Activated naive CD8-positive, alpha-beta T cell treated with anti-CD3 and anti-CD28 coated beads, Interleukin-2, amount 50 U/mL, for 24 hours (primary cell): Measurements from ENCODE around the gene UBE2E2.
"Not testable (repeated sequence)": the region's sequence is repeated elsewhere in the genome, so short reads cannot be mapped to it uniquely, and the experiment has no call there.

ENCODE experiments used
- ATAC-seq: fragments of 150-1000 bp; cut with Tn5 transposase; one replicate; pipeline ENCODE4 v1.10.0; 2021
- DNase-seq: peaks from one replicate; pipeline ENCODE4 v3.0.0; 2021
- H3K27ac Mint-ChIP-seq: one replicate; pipeline ENCODE4 v1.8.0; 2021; ENCODE audit warnings: mild to moderate bottlenecking, mixed read lengths
- H3K27me3 Mint-ChIP-seq: one replicate; pipeline ENCODE4 v1.8.0; 2021; ENCODE audit warnings: mixed read lengths
- H3K36me3 Mint-ChIP-seq: one replicate; pipeline ENCODE4 v1.8.0; 2021; ENCODE audit warnings: low read depth, mixed read lengths
- H3K4me1 Mint-ChIP-seq: one replicate; pipeline ENCODE4 v1.8.0; 2021; ENCODE audit warnings: mixed read lengths
- H3K4me3 Mint-ChIP-seq: one replicate; pipeline ENCODE4 v1.8.0; 2021; ENCODE audit warnings: mild to moderate bottlenecking, moderate library complexity, mixed read lengths
- H3K9me3 Mint-ChIP-seq: one replicate; pipeline ENCODE4 v1.8.0; 2021; ENCODE audit warnings: mixed read lengths

The UBE2E2 gene

DNA sequence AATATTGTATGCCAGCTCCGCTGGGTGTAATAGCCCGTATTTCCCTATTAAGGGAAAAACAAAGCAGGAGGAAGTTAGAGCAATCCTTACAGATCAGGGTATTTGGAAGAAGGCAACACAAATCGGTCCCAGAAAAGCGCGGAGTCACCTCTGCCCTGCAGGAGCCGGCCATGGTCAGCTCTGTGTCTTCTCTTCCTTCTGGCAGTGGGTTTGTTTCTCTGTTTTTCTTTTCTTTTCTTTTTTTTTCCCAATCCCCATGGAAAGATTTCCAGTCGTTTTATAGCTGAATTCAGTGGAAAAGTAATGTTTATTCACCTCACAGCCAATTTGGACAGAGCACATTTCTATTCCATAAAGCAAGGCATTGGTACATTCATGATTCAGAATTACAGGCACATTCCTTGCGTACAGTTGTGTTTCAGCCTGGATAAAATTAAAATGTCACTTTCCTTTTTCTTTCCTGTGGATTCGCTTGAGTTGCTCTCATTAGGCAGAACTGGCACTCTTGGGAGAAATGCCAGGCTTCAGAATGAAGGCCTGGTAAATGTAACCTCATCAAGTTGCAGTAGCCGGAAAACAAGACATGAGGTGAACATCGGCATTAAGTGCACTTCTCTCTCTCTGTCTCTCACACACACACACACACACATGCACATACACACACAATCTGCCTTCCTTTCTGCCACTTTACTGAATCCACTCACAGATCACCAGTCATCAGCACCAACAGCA lies 398.1 kb downstream of the UBE2E2 start:
- Mint-ChIP-seq H3K4me1 (no peaks in the 10 kb centered on the region), H3K9me3 (peaks cover 3% of the 10 kb centered on the region), H3K27ac (no peak overlapping the region), H3K36me3 (peaks cover 4% of the 10 kb centered on the region), H3K27me3 (no peaks in the 10 kb centered on the region), H3K4me3 (no peak overlapping the region)
- ATAC-seq (no peak), DNase-seq (no peak)

DNA sequence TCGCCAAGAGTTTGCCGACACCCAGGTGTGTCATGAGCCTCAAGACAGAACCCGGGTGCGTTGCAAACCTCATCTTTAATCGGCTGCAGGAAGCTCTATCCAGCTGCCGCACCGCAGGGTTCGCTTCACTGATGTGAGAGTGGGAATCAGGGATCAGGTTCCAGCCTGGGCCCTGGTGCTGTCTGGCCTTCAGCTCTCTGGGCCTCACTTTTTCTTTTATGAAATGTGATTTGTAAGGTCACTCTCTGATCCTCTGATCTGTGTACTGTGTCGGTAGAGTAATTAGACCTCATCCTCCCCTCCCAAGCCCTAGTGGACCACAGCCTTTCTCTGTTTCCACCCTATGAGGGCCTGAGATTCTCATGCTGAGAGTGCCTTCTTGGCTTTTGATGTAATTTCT lies 399.8 kb downstream of the UBE2E2 start:
- no peak for ATAC-seq
- H3K27ac Mint-ChIP-seq, result no peak overlapping the region
- H3K4me1 Mint-ChIP-seq, result no peaks in the 10 kb centered on the region
- H3K27me3 Mint-ChIP-seq, result no peaks in the 10 kb centered on the region
- H3K9me3 Mint-ChIP-seq, result no peaks in the 10 kb centered on the region
- no peaks in the 10 kb centered on the region for H3K36me3 Mint-ChIP-seq
- H3K4me3 Mint-ChIP-seq, result no peak overlapping the region
- no peak for DNase-seq

DNA sequence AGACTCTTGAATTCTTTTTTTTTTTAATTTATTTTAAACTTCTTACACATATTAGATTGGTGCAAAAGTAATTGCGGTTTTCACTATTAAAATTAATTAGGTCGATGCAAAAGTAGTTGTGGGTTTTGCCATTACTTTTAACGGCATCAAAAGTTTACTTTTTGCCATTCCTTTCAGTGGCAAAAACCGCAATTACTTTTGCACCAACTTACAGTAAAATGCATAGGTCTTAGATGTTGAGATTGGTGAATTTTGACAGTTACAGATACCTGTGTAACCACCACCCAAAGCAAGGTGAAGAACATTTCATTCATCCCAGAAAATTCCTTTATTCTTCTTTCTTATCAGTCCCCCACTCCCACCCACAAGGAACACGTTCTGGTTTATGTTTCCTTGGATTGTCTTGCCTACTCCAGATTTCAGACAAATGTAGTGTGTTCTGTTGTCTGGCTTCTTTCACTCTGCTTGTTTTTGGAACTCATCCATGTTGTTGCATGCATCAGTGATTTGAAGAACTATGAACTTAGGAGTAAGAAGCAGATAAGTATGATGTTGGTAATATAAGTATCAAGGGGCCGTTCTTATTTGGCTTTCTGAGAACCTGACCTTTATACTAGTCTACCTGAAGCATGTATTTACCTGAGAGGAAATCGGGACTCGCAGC lies 404.2 kb downstream of the UBE2E2 start:
- H3K4me1 Mint-ChIP-seq, result peaks cover 3% of the 10 kb centered on the region
- ATAC-seq, result no peak
- H3K27me3 Mint-ChIP-seq, result no peaks in the 10 kb centered on the region
- no peak overlapping the region for H3K27ac Mint-ChIP-seq
- no peaks in the 10 kb centered on the region for H3K9me3 Mint-ChIP-seq
- H3K36me3 Mint-ChIP-seq, result no peaks in the 10 kb centered on the region
- DNase-seq, result no peak
- no peak overlapping the region for H3K4me3 Mint-ChIP-seq

DNA sequence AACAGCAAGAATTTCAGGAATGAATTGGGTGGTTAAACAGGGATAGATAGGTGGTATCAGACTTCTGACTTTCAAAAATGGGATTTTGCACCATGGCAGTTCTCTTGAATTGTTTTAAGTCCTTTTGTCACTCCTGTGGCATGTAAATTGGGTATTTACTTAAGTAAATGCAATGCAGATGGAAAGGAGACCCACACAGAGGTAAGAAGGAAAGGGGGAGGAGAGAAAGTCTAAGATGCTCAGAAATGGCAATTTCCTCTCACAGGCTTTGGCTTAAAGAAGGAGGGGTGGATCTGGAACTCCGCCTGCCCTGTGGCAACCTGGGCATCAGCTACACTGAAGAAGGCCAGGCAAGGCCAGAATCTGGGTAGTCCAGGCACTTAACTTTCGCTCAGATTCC lies 405.5 kb downstream of the UBE2E2 start:
- Mint-ChIP-seq H3K36me3 (no peaks in the 10 kb centered on the region), H3K4me3 (no peak overlapping the region), H3K9me3 (no peaks in the 10 kb centered on the region), H3K27me3 (no peaks in the 10 kb centered on the region), H3K27ac (no peak overlapping the region), H3K4me1 (peaks cover 6% of the 10 kb centered on the region)
- DNase-seq (no peak), ATAC-seq (no peak)

DNA sequence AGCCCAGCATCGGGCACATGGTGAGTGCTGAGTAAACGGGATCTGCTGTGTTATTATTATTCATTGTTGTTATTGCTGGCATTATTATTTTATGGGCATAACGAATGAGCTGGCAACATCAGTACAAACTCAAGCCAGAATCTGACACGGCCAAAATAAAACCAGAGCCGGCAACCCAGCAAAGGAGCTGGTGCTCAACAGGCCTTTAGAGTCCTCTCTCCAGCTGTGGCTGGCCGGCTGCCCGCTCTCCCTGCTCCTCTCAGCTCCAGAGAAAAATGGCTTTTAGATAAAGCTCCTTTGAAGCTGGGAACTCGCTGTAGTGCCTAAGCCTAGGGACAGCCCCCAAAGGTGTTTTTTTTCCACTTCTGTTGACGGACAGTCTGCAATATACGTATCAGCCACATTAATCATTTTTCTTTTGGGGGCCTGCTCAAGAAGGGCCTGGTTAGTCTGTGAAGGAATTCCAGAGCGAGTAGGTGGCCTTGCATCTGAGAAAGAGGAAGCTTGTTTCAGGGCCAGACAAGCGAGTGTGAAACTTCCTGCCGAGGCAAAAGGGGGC lies 408.7 kb downstream of the UBE2E2 start:
- no peak overlapping the region for H3K27ac Mint-ChIP-seq
- H3K4me3 Mint-ChIP-seq, result no peak overlapping the region

DNA sequence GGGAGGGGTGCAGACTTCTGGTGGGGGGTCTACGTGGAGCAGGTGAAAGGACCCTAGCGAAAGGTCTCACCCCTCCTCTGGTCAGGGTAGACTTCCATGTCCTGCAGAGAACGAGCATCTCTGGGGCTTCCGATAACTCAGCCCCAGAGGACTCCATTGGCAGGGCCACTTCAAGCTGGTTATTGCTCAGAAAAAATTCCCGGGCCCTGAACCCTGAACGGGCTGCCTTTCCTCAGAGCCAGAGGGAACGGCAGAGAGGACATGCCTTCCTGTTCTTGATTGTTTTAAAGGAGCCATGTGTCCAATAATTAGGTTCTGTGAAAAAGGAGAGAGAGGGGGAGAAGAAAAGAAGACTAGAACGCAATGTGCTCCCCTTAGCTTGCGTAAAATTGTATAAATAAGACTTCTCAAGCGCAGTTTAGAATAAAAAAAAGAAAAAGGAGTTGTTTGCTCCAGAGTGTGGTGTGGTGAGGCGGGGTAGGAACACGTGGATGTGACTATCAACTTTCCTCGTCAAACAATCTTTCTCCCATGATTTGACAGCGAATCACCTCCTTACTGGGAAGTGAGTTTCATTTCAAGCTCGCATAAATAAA lies 409.3 kb downstream of the UBE2E2 start:
- no peak for ATAC-seq
- Mint-ChIP-seq H3K36me3 (no peaks in the 10 kb centered on the region), H3K4me3 (no peak overlapping the region)

More for the DNA sequence above, 408.7 kb downstream of the UBE2E2 start:
- H3K36me3 Mint-ChIP-seq, result no peaks in the 10 kb centered on the region
- H3K4me1 Mint-ChIP-seq, result peaks cover 12% of the 10 kb centered on the region
- no peaks in the 10 kb centered on the region for H3K9me3 Mint-ChIP-seq
- H3K27me3 Mint-ChIP-seq, result no peaks in the 10 kb centered on the region
- ATAC-seq (peak; percentile 59), DNase-seq (no peak)

DNA sequence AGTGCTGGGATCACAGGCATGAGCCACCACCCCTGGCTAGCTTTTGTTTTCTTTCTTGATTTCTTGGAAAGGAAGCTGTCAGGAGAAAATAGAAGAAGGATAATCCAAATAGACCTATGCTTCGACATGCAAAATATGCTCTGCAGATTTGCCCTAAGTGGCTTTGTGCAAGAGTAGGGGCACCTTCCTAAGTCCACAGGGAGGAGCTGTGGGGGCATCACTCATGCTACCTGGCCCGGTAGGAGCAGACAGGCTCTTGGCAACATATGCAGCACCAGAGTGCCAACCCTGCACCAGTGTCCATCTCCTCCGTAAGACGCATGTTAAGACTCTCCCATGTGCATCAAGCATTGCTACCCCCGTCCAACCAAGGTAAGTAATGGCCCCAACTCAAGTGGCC lies 411.9 kb downstream of the UBE2E2 start:
- no peak overlapping the region for H3K27ac Mint-ChIP-seq
- peaks cover 3% of the 10 kb centered on the region for H3K9me3 Mint-ChIP-seq
- H3K4me3 Mint-ChIP-seq, result no peak overlapping the region
- no peaks in the 10 kb centered on the region for H3K27me3 Mint-ChIP-seq
- H3K4me1 Mint-ChIP-seq, result peaks cover 19% of the 10 kb centered on the region
- DNase-seq (no peak), ATAC-seq (no peak)
- H3K36me3 Mint-ChIP-seq, result peaks cover 5% of the 10 kb centered on the region

More for the DNA sequence above, 409.3 kb downstream of the UBE2E2 start:
- Mint-ChIP-seq H3K9me3 (no peaks in the 10 kb centered on the region), H3K27me3 (no peaks in the 10 kb centered on the region), H3K27ac (no peak overlapping the region), H3K4me1 (peaks cover 18% of the 10 kb centered on the region)
- no peak for DNase-seq

DNA sequence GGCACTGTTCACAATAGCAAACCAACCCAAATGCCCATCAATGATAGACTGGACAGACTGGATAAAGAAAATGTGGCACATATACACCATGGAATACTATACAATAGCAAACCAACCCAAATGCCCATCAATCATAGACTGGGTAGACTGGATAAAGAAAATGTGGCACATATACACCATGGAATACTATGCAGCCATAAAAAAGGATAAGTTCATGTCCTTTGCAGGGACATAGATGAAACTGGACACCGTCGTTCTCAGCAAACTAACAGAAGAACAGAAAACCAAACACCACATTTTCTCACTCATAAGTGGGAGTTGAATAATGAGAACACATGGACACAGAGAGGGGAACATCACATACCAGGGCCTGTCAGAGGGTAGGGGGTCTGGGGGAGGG lies 415.3 kb downstream of the UBE2E2 start:
- not testable (repeated sequence) for H3K27me3 Mint-ChIP-seq, H3K27ac Mint-ChIP-seq, H3K36me3 Mint-ChIP-seq, DNase-seq, H3K4me3 Mint-ChIP-seq, ATAC-seq, H3K9me3 Mint-ChIP-seq
- H3K4me1 Mint-ChIP-seq, result peaks cover 12% of the 10 kb centered on the region

DNA sequence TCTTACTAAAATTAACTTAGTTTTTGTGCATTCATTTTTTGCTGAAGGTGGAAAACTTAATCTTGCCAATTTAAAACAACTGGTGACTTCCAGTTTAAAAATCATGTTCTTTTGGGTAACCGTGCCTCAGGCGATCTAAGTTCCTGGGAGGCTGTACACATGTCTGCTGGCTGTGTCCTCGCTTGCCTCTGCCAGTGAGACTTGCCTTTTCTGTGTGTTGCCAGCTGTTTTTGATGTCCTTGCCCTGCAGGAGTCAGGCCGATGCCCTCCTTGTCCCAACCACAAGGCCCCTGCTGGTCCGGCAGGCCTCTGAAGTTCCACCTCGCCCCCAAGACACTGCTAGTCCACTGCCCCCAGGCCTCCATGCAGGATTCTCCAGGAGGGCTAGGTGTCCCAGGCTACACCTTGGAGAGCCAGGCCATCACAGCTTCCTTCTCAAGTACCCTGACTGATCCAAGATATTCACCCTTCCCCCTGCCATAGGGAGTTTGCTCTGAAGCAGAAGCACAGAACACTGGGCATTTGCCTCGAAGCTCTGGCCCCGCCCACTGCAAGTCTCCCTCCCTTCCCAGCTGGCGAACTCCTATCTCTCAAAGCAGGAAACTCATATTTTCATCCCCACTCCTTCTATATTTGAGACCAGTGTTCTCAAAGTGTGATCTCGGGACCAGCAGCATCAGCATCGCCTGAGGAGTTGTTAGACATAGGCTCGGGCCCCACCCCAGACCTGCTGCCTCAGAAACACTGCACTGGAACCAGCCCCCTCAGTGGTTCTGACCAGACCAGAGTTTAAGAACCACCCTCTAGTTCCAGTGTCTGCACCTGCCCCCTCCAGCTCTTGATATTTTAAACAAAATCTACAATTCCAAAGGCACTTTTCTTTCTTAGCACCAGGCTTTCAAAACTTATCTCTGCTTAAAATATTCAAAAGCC lies 416.8 kb downstream of the UBE2E2 start:
- no peak for DNase-seq
- peaks cover 15% of the 10 kb centered on the region for H3K4me1 Mint-ChIP-seq
- no peak overlapping the region for H3K4me3 Mint-ChIP-seq
- no peaks in the 10 kb centered on the region for H3K27me3 Mint-ChIP-seq
- ATAC-seq, result no peak
- peaks cover 10% of the 10 kb centered on the region for H3K9me3 Mint-ChIP-seq
- H3K36me3 Mint-ChIP-seq, result peaks cover 5% of the 10 kb centered on the region
- H3K27ac Mint-ChIP-seq, result no peak overlapping the region

DNA sequence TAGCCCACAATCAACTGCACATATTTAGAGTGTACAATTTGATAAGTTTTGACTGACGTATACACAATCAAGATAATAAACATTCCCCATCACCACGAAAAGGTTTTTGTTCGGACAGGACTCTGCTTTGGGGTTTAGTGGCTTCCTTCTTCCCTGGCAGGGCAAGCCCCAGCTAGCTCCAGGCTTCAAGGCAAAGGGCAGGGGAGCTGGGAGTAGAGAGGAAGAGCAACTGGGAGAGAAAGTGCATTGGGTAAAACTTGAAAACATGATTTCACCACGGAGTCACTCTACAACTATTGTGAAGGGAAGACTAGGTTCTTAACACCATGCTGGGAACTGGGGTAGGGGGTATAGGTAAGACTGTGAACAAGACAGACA lies 417.5 kb downstream of the UBE2E2 start:
- Mint-ChIP-seq H3K36me3 (peaks cover 5% of the 10 kb centered on the region), H3K9me3 (peaks cover 13% of the 10 kb centered on the region), H3K27ac (no peak overlapping the region), H3K4me1 (peaks cover 15% of the 10 kb centered on the region), H3K4me3 (no peak overlapping the region), H3K27me3 (no peaks in the 10 kb centered on the region)
- DNase-seq, result no peak
- no peak for ATAC-seq

DNA sequence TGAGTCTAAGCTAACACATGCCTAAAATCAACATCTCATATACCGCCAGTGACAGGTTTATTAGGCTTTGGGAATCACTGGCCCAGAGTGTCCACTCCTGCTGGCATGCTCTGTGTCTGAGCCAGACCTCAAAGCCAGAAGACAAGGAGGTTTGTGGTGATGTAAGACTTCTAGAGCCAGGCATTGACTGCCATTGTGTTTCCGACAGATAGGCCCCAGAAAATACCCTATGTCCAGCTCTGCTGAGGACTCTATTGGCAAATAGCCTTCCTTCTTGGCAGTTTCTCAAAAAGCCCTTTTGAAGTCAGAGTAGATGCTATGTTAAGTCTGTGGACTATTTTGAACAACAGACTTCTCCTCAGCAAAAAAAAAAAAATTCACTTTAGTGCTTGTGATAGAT lies 420.7 kb downstream of the UBE2E2 start:
- Mint-ChIP-seq H3K27me3 (no peaks in the 10 kb centered on the region), H3K4me3 (no peak overlapping the region), H3K4me1 (peaks cover 2% of the 10 kb centered on the region), H3K27ac (no peak overlapping the region), H3K9me3 (peaks cover 10% of the 10 kb centered on the region), H3K36me3 (no peaks in the 10 kb centered on the region)
- no peak for ATAC-seq
- DNase-seq, result no peak

DNA sequence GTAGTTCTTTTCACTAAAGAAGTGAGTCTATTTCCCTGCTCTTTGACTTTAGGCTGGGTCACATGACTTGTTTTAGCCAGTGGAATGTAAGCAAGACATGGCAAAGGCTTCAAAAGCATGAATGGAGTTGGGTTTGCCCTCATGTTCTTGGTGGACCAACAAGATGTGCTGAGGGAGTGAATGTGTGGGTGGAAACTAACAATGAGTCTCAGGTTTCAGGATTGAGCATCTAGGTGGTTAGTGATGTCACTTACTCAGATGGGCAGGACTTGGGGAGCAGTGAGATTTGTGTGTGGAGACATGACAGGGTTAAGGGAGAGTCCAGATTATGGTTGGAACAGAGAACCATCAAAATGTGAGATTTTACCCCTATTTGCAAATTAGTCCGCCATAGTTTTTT lies 421.2 kb downstream of the UBE2E2 start:
- ATAC-seq, result peak; percentile 73
- Mint-ChIP-seq H3K9me3 (peaks cover 10% of the 10 kb centered on the region), H3K27me3 (no peaks in the 10 kb centered on the region), H3K4me1 (peaks cover 2% of the 10 kb centered on the region), H3K4me3 (no peak overlapping the region), H3K36me3 (no peaks in the 10 kb centered on the region), H3K27ac (no peak overlapping the region)
- no peak for DNase-seq

DNA sequence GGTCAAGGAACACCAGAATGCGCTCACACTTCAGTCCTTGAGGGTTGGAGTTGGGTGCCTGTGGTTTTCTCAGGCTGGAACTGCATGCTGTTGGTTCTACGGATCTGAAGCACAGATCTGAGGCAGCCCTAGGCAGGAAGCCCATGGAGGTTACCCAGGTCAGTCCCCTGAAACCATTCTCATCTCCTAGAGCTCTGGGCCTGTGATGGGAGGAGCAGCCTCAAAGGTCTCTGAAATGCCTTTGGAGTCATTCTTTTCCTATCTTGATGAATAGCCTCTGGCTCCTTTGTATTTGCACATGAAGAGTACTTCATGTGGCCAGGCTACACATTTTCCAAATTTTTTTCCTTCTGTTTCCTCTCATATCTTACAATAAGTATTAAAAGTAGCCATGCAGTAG lies 423.3 kb downstream of the UBE2E2 start:
- Mint-ChIP-seq H3K36me3 (no peaks in the 10 kb centered on the region), H3K9me3 (peaks cover 10% of the 10 kb centered on the region), H3K4me1 (peaks cover 2% of the 10 kb centered on the region), H3K27ac (no peak overlapping the region), H3K27me3 (no peaks in the 10 kb centered on the region), H3K4me3 (no peak overlapping the region)
- DNase-seq, result no peak
- ATAC-seq, result no peak

DNA sequence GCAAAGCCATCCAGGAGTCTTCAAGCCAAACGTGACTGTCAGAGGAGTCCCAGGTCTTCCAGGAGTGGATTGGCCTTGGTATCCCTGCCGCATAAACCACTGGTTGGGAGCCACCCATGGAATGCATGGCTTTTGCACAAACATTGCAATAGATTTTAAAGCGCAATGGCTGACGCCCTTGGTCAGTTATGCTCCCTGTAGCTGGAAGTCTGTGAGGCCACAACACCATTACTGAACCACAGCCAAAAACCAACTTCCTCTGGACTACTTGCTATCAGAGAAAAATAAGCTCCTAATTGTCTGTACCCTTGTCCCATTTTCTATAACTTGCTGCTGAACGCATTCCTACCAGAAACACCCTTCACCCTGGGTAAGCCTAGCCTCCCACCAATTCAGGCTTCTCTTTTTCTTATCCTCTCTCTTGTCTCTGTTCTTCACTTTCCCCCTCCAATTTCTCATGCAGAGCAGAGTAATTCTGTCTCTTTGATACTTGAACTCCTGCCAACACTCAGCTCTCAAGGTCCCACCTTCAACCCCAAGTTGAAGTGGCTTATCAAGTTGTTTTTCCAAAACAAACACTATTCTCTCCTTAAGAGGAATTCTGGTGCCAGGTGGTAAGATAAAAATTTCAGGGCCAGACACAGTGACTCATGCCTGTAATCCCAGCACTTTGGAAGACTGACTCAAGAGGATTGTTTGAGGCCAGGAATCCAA lies 426.2 kb downstream of the UBE2E2 start:
- DNase-seq (no peak), ATAC-seq (no peak)
- H3K27ac Mint-ChIP-seq, result no peak overlapping the region
- peaks cover 5% of the 10 kb centered on the region for H3K9me3 Mint-ChIP-seq
- no peaks in the 10 kb centered on the region for H3K27me3 Mint-ChIP-seq
- no peaks in the 10 kb centered on the region for H3K36me3 Mint-ChIP-seq
- no peak overlapping the region for H3K4me3 Mint-ChIP-seq
- H3K4me1 Mint-ChIP-seq, result peaks cover under 1% of the 10 kb centered on the region
